Measurements from ENCODE around the gene INO80C. TPM values are rescaled to one million over a fixed set of nuclear protein-coding genes. Genes with fewer than 3 reads are reported as not detected.

Gene INO80C
- total RNA-seq, 1 donor from 2014 or later = 24.6 TPM

DNA sequence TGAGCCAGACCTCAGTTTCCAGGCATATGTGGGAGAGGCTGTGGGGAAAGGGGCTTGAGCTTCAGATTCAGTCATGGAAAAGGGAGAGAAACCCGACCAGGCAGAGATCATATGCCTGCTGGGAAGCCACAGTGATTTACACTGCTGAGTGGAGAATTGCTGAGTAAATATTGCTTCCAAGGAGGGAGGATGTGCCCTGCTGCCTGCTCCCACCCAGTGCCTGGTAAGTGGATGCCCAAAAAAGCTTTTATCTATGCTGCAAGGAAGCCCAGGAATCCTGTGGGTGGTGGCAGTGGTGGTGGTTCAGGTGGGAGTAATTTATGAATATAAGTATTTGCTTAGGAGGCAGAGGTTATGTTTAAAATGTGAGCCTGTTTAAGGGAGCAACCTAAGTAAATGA, 39.5 kb downstream of the INO80C start:
- TF ChIP-seq, protein P1, sequence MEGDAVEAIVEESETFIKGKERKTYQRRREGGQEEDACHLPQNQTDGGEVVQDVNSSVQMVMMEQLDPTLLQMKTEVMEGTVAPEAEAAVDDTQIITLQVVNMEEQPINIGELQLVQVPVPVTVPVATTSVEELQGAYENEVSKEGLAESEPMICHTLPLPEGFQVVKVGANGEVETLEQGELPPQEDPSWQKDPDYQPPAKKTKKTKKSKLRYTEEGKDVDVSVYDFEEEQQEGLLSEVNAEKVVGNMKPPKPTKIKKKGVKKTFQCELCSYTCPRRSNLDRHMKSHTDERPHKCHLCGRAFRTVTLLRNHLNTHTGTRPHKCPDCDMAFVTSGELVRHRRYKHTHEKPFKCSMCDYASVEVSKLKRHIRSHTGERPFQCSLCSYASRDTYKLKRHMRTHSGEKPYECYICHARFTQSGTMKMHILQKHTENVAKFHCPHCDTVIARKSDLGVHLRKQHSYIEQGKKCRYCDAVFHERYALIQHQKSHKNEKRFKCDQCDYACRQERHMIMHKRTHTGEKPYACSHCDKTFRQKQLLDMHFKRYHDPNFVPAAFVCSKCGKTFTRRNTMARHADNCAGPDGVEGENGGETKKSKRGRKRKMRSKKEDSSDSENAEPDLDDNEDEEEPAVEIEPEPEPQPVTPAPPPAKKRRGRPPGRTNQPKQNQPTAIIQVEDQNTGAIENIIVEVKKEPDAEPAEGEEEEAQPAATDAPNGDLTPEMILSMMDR (IDR thresholded peaks at IDR 0.05; ENCODE audit: insufficient read depth, low read depth, low read length) = no peak
- no peak for TF ChIP-seq EZH2 (IDR thresholded peaks at IDR 0.05; ENCODE audit: insufficient read depth, low read length)
- H3K4me3 ChIP-seq (ENCODE audit: insufficient read depth, low read depth, low read length) = no peak overlapping the region
- H3K4me1 Mint-ChIP-seq (ENCODE audit: low read depth, unreplicated experiment) = peaks cover 26% of the 10 kb centered on the region
- no peaks in the 10 kb centered on the region for H3K27me3 ChIP-seq (ENCODE audit: insufficient read depth, low read length)
- H4K20me1 ChIP-seq (ENCODE audit: insufficient read depth, low read length) = no peaks in the 10 kb centered on the region
- no peak overlapping the region for H2AFZ ChIP-seq (ENCODE audit: low read depth, low read length)
- DNase-seq (ENCODE audit: low read depth) = no peak
- no peaks in the 10 kb centered on the region for H3K79me2 ChIP-seq (ENCODE audit: insufficient read depth, low read length)
- H3K4me1 ChIP-seq (ENCODE audit: insufficient read depth, low read length) = peaks cover 41% of the 10 kb centered on the region
- no peaks in the 10 kb centered on the region for H3K9me3 Mint-ChIP-seq (ENCODE audit: unreplicated experiment)
- peak overlapping the region; percentile 34 for H3K27ac ChIP-seq (ENCODE audit: low read depth, low read length)
- H3K4me3 Mint-ChIP-seq (ENCODE audit: unreplicated experiment) = no peak overlapping the region
- no peaks in the 10 kb centered on the region for H3K36me3 ChIP-seq (ENCODE audit: insufficient read depth, low read length)
- no peak for FAIRE-seq
- H3K27ac Mint-ChIP-seq (ENCODE audit: unreplicated experiment) = no peak overlapping the region
- H3K27me3 Mint-ChIP-seq (ENCODE audit: low read depth, unreplicated experiment) = no peaks in the 10 kb centered on the region
- H3K4me2 ChIP-seq (ENCODE audit: low read length) = peak overlapping the region; percentile 44
- no peaks in the 10 kb centered on the region for H3K36me3 Mint-ChIP-seq (ENCODE audit: low read depth, unreplicated experiment)
- H3K9ac ChIP-seq (ENCODE audit: low read length) = no peak overlapping the region
- H3K9me3 ChIP-seq (ENCODE audit: insufficient read depth, low read depth, low read length) = no peaks in the 10 kb centered on the region

DNA sequence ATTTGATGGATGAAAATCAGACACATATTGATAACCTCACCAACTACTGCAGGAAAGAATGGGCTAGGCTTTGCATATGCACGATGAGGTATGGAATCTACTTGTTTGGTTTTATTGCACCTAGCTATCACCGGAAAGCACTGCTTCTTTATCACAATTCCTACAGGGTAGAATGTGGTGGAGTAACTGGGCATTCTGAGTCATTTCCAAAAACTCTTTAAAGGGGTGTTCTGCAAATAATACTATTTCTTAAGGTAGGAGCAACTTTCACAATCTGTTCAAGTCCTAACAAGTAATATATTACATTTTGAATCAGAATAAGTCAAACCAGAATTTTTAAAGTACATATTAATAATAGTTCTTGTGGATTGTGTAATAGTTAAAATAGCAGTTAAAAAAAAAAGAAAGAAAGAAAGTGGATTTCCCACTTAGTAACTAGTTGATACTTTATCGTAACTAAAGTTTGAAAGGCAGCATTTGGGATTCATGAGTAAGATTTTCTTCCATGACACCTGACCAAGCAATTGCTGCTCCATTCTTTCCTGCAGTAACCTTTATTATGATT, 40.5 kb downstream of the INO80C start:
- Histone ChIP-seq H3K4me2 (ENCODE audit: low read length) (no peak overlapping the region), H2AFZ (ENCODE audit: low read depth, low read length) (no peak overlapping the region), H4K20me1 (ENCODE audit: insufficient read depth, low read length) (no peaks in the 10 kb centered on the region), H3K36me3 (ENCODE audit: insufficient read depth, low read length) (no peaks in the 10 kb centered on the region), H3K9me3 (ENCODE audit: insufficient read depth, low read depth, low read length) (no peaks in the 10 kb centered on the region), H3K79me2 (ENCODE audit: insufficient read depth, low read length) (no peaks in the 10 kb centered on the region), H3K9ac (ENCODE audit: low read length) (no peak overlapping the region), H3K4me3 (ENCODE audit: insufficient read depth, low read depth, low read length) (no peak overlapping the region), H3K27ac (ENCODE audit: low read depth, low read length) (no peak overlapping the region), H3K4me1 (ENCODE audit: insufficient read depth, low read length) (peaks cover 38% of the 10 kb centered on the region), H3K27me3 (ENCODE audit: insufficient read depth, low read length) (no peaks in the 10 kb centered on the region)
- no peak for FAIRE-seq
- Mint-ChIP-seq H3K4me1 (ENCODE audit: low read depth, unreplicated experiment) (peaks cover 26% of the 10 kb centered on the region), H3K27ac (ENCODE audit: unreplicated experiment) (no peak overlapping the region), H3K36me3 (ENCODE audit: low read depth, unreplicated experiment) (no peaks in the 10 kb centered on the region), H3K4me3 (ENCODE audit: unreplicated experiment) (no peak overlapping the region), H3K27me3 (ENCODE audit: low read depth, unreplicated experiment) (no peaks in the 10 kb centered on the region), H3K9me3 (ENCODE audit: unreplicated experiment) (no peaks in the 10 kb centered on the region)
- no peak for DNase-seq (ENCODE audit: low read depth)
- TF ChIP-seq EZH2 (IDR thresholded peaks at IDR 0.05; ENCODE audit: insufficient read depth, low read length) = no peak
- TF ChIP-seq, protein P1 (IDR thresholded peaks at IDR 0.05; ENCODE audit: insufficient read depth, low read depth, low read length) = no peak

DNA sequence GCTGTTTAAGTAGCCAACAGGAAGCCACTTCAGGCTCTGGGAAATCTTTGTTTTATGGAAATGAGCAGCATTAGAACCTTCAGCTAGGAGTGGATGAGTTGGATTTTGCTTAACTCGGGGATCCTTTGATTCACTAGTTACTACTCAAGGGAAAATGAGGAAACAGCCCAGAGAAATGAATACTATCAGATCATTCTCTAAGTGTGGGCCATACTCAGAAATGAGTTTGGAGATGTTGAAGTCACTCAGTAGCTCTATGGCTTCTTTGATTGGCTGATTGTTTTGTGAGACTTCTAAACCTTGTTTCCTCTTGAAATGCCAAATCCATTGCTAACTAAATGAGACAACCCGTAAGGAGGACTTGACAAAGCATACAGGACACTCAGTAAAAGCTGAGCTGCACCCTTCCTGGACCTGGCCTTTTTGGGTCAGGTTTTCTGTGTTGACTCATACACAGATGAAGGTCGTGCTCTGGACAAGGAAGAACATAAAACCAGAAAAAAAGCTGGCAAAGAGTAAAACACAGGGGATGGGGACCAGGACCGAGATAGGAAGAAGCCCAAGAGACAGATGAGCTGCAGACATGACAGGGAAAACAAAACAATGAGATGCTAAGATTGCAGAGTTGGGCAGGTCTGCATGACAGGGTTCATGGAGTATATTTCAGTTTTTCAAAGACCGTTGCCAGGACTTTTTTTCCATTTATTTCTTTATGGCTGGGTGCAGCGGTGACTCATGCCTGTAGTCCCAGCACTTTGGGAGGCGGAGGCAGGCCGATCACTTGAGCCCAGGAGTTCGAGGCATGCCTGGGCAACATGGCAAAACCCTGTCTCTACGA, 41.6 kb downstream of the INO80C start:
- H4K20me1 ChIP-seq (ENCODE audit: insufficient read depth, low read length) = no peaks in the 10 kb centered on the region
- Mint-ChIP-seq H3K27ac (ENCODE audit: unreplicated experiment) (no peak overlapping the region), H3K4me3 (ENCODE audit: unreplicated experiment) (no peak overlapping the region), H3K27me3 (ENCODE audit: low read depth, unreplicated experiment) (no peaks in the 10 kb centered on the region), H3K36me3 (ENCODE audit: low read depth, unreplicated experiment) (no peaks in the 10 kb centered on the region), H3K9me3 (ENCODE audit: unreplicated experiment) (no peaks in the 10 kb centered on the region), H3K4me1 (ENCODE audit: low read depth, unreplicated experiment) (peaks cover 26% of the 10 kb centered on the region)
- no peaks in the 10 kb centered on the region for H3K36me3 ChIP-seq (ENCODE audit: insufficient read depth, low read length)
- H3K9me3 ChIP-seq (ENCODE audit: insufficient read depth, low read depth, low read length) = no peaks in the 10 kb centered on the region
- H2AFZ ChIP-seq (ENCODE audit: low read depth, low read length) = no peak overlapping the region
- H3K4me3 ChIP-seq (ENCODE audit: insufficient read depth, low read depth, low read length) = no peak overlapping the region
- no peak overlapping the region for H3K9ac ChIP-seq (ENCODE audit: low read length)
- TF ChIP-seq, protein P1 (IDR thresholded peaks at IDR 0.05; ENCODE audit: insufficient read depth, low read depth, low read length) = no peak
- no peak for TF ChIP-seq EZH2 (IDR thresholded peaks at IDR 0.05; ENCODE audit: insufficient read depth, low read length)
- FAIRE-seq (no peak), DNase-seq (ENCODE audit: low read depth) (peak; percentile 52)
- no peaks in the 10 kb centered on the region for H3K27me3 ChIP-seq (ENCODE audit: insufficient read depth, low read length)
- H3K79me2 ChIP-seq (ENCODE audit: insufficient read depth, low read length) = no peaks in the 10 kb centered on the region
- peak overlapping the region; percentile 7 for H3K27ac ChIP-seq (ENCODE audit: low read depth, low read length)
- H3K4me2 ChIP-seq (ENCODE audit: low read length) = peak overlapping the region; percentile 13
- H3K4me1 ChIP-seq (ENCODE audit: insufficient read depth, low read length) = peaks cover 35% of the 10 kb centered on the region

Data from astrocyte (in vitro differentiated cells and primary cell).